HepG2 (cell line): Measurements from ENCODE around the gene DCC. TPM values are rescaled to one million over a fixed set of nuclear protein-coding genes. Genes with fewer than 3 reads are reported as not detected.

Source experiments
- ATAC-seq: fragments of 200-7000 bp; cut with Tn5 transposase; 3 replicates; pipeline ENCODE4 v1.9.1; 2020; ENCODE audit warnings: mild to moderate bottlenecking, moderate library complexity
- BruUV-seq: library from RNA; stranded (reverse); fragments of 400-500 nt; replicated peaks from 2 replicates; lab custom pipeline; 2021; lab: Mats Ljungman, UMichigan
- CTCF ChIA-PET: fragments of 300-600 bp; formaldehyde crosslinking; extraction: SDS; loops from one replicate; lab custom pipeline; 2021; ENCODE audit warnings: low total read pairs, inconsistent platforms, low intra/inter-chr PET ratio; lab: Yijun Ruan, JAX
- POLR2A ChIA-PET: fragments of 350-600 bp; sonication (Branson Sonifier 250); formaldehyde crosslinking; loops from one replicate; lab custom pipeline; 2020; ENCODE audit warnings: antibody characterized with exemption, inconsistent platforms; lab: Yijun Ruan, JAX
- DNase-seq: peaks from one replicate; pipeline ENCODE4 v3.0.0-alpha.2; 2015; ENCODE audit warnings: low spot score
- FAIRE-seq: peaks from 3 replicates; lab custom pipeline; 2011; peaks lifted over from hg19 to GRCh38; lab: Jason Lieb, UNC
- H2AFZ ChIP-seq: one replicate; pipeline ENCODE4 v1.6.1; 2011; ENCODE audit warnings: low read length, inconsistent platforms
- H3K27ac ChIP-seq: fragments of 300-600 bp; 3 replicates; pipeline ENCODE4 v1.8.0; 2011; ENCODE audit warnings: mixed run types, mild to moderate bottlenecking, mixed read lengths, low read length, inconsistent platforms; ENCODE audit not compliant: insufficient read depth; ENCODE audit errors: extremely low read length
- H3K27me3 ChIP-seq, 2 experiments: fragments of 200-600 bp in 1 of 2; 2 replicates in 1 of 2; 3 replicates in 1 of 2; pipeline versions ENCODE4 v1.6.0 to v1.8.0; 2011; ENCODE audit warnings: low read length in 2 of 2, mild to moderate bottlenecking in 2 of 2, moderate library complexity in 2 of 2, inconsistent platforms in 1 of 2; ENCODE audit not compliant: insufficient read depth in 2 of 2, control insufficient read depth in 1 of 2
- H3K36me3 ChIP-seq, 2 experiments: fragments of 200-600 bp in 1 of 2; replicated peaks in 1 of 2; 2 replicates in 1 of 2; 3 replicates in 1 of 2; pipeline versions ENCODE4 v1.5.1 to v1.8.0; 2011; ENCODE audit warnings: low read length in 2 of 2, inconsistent platforms in 1 of 2; ENCODE audit not compliant: insufficient read depth in 2 of 2, control insufficient read depth in 1 of 2
- H3K4me1 ChIP-seq: 2 replicates; pipeline ENCODE4 v1.5.1; 2012; ENCODE audit warnings: low read length, inconsistent platforms; ENCODE audit not compliant: insufficient read depth
- H3K4me2 ChIP-seq: 2 replicates; pipeline ENCODE4 v1.6.0; 2011; ENCODE audit warnings: low read depth, low read length, inconsistent platforms
- H3K4me3 ChIP-seq, 3 experiments: fragments of 200-600 bp in 1 of 3; sonication (generic), shearing (Covaris generic) in 1 of 3; replicated peaks in 1 of 3; 2 replicates each; pipeline ENCODE4 v1.5.1; 2011 to 2016; ENCODE audit warnings: low read length in 3 of 3, inconsistent platforms in 2 of 3, low read depth in 2 of 3, mild to moderate bottlenecking in 2 of 3, control low read depth in 1 of 3, mixed read lengths in 1 of 3; ENCODE audit not compliant: insufficient read depth in 1 of 3
- H3K79me2 ChIP-seq: one replicate; pipeline ENCODE4 v1.6.1; 2011; ENCODE audit warnings: low read length, inconsistent platforms; ENCODE audit not compliant: insufficient read depth
- H3K9ac ChIP-seq: 2 replicates; pipeline ENCODE4 v1.6.0; 2011; ENCODE audit warnings: mild to moderate bottlenecking, low read depth, low read length, inconsistent platforms; ENCODE audit not compliant: insufficient read depth
- H3K9me3 ChIP-seq: 2 replicates; pipeline ENCODE4 v1.5.1; 2012; ENCODE audit warnings: mild to moderate bottlenecking, low read length
- H4K20me1 ChIP-seq: 2 replicates; pipeline ENCODE4 v1.6.0; 2011; ENCODE audit warnings: inconsistent platforms, mild to moderate bottlenecking, low read length, moderate library complexity; ENCODE audit not compliant: insufficient read depth
- ATF7 ChIP-seq, 2 experiments: fragments of 450-650 bp in 1 of 2; sonication (generic) in 1 of 2; formaldehyde crosslinking in 1 of 2; IDR thresholded peaks; 2 replicates each; pipeline versions ENCODE4 v1.4.0 to v1.6.1; 2016 to 2020; ENCODE audit warnings: antibody characterized with exemption in 1 of 2, mild to moderate bottlenecking in 1 of 2, missing genetic modification reagents in 1 of 2
- ATRX ChIP-seq: sonication (generic); formaldehyde crosslinking; IDR thresholded peaks from 2 replicates; pipeline ENCODE4 v1.4.0; 2020; ENCODE audit warnings: missing genetic modification reagents, borderline replicate concordance
- CEBPB ChIP-seq: IDR thresholded peaks from 2 replicates; pipeline ENCODE4 v1.6.1; 2011; ENCODE audit warnings: low read depth, low read length, improper control_type of control experiment, borderline replicate concordance
- CSRNP1 ChIP-seq: sonication (generic); formaldehyde crosslinking; IDR thresholded peaks from 2 replicates; pipeline ENCODE4 v1.8.1; 2023; ENCODE audit warnings: mild to moderate bottlenecking, missing genetic modification reagents
- HIVEP1 ChIP-seq: sonication (generic); formaldehyde crosslinking; IDR thresholded peaks from 2 replicates; pipeline ENCODE4 v1.4.0; 2020; ENCODE audit warnings: mild to moderate bottlenecking, missing genetic modification reagents
- HOXA9 ChIP-seq: sonication (generic); formaldehyde crosslinking; IDR thresholded peaks from 2 replicates; pipeline ENCODE4 v1.8.1; 2022; ENCODE audit warnings: missing genetic modification reagents, mild to moderate bottlenecking, moderate library complexity, borderline replicate concordance
- MAZ ChIP-seq, 2 experiments: sonication (generic) in 1 of 2; formaldehyde crosslinking in 1 of 2; IDR thresholded peaks; 2 replicates each; pipeline versions ENCODE4 v1.5.0 to v1.6.1; 2012 to 2020; ENCODE audit warnings: low read depth in 2 of 2, mild to moderate bottlenecking in 2 of 2, borderline replicate concordance in 1 of 2, improper control_type of control experiment in 1 of 2, low read length in 1 of 2, missing genetic modification reagents in 1 of 2, moderate library complexity in 1 of 2
- NCOA2 ChIP-seq: sonication (generic); formaldehyde crosslinking; IDR thresholded peaks from 2 replicates; pipeline ENCODE4 v1.8.0; 2022; ENCODE audit warnings: inconsistent platforms
- POGK ChIP-seq: sonication (generic); formaldehyde crosslinking; conservative IDR thresholded peaks from 2 replicates; pipeline ENCODE4 v1.8.0; 2022; ENCODE audit warnings: mild to moderate bottlenecking, moderate library complexity, missing genetic modification reagents
- ZFP62 ChIP-seq: sonication (generic); formaldehyde crosslinking; IDR thresholded peaks from 2 replicates; pipeline ENCODE4 v1.4.0; 2020; ENCODE audit warnings: missing genetic modification reagents
- ZNF225 ChIP-seq: sonication (generic); formaldehyde crosslinking; IDR thresholded peaks from 2 replicates; pipeline ENCODE4 v1.4.0; 2020; ENCODE audit warnings: mild to moderate bottlenecking, missing genetic modification reagents
- ZNF33B ChIP-seq: sonication (generic); formaldehyde crosslinking; IDR thresholded peaks from 2 replicates; pipeline ENCODE4 v1.5.1; 2020; ENCODE audit warnings: mild to moderate bottlenecking, missing genetic modification reagents
- WGBS: methylation state at CpG from one replicate; pipeline ENCODE4 v1.1.6; 2017; ENCODE audit warnings: low lambda C conversion rate; 5-methylcytosine and 5-hydroxymethylcytosine counted together
- in situ Hi-C: cut with HindIII; loops from 2 replicates; pipeline ENCODE4 v1.10.0; 2017; ENCODE audit warnings: low pct_unique_long_range_greater_than_20kb; ENCODE audit not compliant: extremely low pct_ligation_motif_present
- intact Hi-C: fragments of 100-400 bp; cut with micrococcal nuclease; formaldehyde crosslinking; loops from one replicate; pipeline ENCODE4 v1.10.0; 2022; ENCODE audit not compliant: unreplicated experiment
- polyA plus RNA-seq, 8 experiments: library from polyadenylated mRNA; depleted of rRNA in 3 of 8; stranded (reverse) in 7 of 8; unstranded in 1 of 8; fragments of >200 nt; fragmentation: Illumina TruSeq in 4 of 8; extraction: Trizol in 4 of 8; gene quantifications; 2 replicates each; pipeline versions ENCODE4 v1.2.1 to v1.2.3, GENCODE V29; 2011 to 2016; ENCODE audit warnings: low read depth in 4 of 8, missing spikeins in 1 of 8, mixed read lengths in 1 of 8; ENCODE audit not compliant: insufficient read depth in 1 of 8
- total RNA-seq, 5 experiments: library from RNA; depleted of rRNA; stranded (reverse); fragments of >200 nt; fragmentation: Illumina TruSeq; extraction: Trizol; gene quantifications; 2 replicates each; pipeline ENCODE4 v1.2.3, GENCODE V29; 2016; ENCODE audit warnings: low read depth in 1 of 5

DCC gene
- total and polyA plus RNA-seq, 2 of the 13 experiments (the other 11 are each of a cell fraction or from before 2014, with no cell fraction given) = not detected

DNA sequence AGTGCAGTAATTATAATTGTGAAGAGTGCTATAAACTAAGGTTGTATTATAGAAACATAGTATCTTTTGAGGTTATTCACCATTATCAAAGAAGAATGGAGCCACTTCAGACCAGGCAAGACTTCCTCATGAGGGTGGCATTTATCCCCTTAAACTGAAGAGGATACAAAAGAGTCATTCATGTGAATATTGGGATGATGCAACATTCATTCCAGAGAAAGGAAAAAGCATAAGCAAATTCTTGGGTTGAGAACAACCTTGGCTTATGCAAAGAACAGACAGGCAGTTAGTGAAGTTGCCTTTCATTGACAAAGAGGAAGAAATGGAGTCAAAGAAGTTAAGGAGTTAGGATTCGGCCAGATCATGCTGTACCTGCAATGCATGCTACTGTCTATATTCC is 1201.9 kb downstream of the DCC start:
- no peaks in the 10 kb centered on the region for H3K27me3 ChIP-seq
- H3K36me3 ChIP-seq = no peaks in the 10 kb centered on the region
- no peaks in the 10 kb centered on the region for H4K20me1 ChIP-seq
- H2AFZ ChIP-seq = no peak overlapping the region
- intact Hi-C loops (no loop called here), in situ Hi-C loops (no loop called here)
- no peak for TF ChIP-seq HOXA9 (CRISPR knock-in tag)
- no peak for TF ChIP-seq NCOA2 (CRISPR knock-in tag)
- TF ChIP-seq ATRX = no peak
- no peak for TF ChIP-seq MAZ (IDR thresholded peaks at IDR 0.05; ENCODE audit: borderline replicate concordance, low read depth, low read length)
- no peak for TF ChIP-seq MAZ (CRISPR knock-in tag; IDR thresholded peaks at IDR 0.05; ENCODE audit: low read depth)
- TF ChIP-seq ATF7 (IDR thresholded peaks at IDR 0.05) = peak; percentile 35; the same call in 1 of the 2 replicates
- no peak for TF ChIP-seq ATF7 (CRISPR knock-in tag; IDR thresholded peaks at IDR 0.05)
- TF ChIP-seq CSRNP1 (CRISPR knock-in tag) = no peak
- no peak for TF ChIP-seq ZNF225 (CRISPR knock-in tag)
- no peak for TF ChIP-seq HIVEP1
- peak; percentile 24; the same call in 1 of the 2 replicates for TF ChIP-seq CEBPB
- no peak for TF ChIP-seq POGK
- no peak for TF ChIP-seq ZNF33B
- no peak for TF ChIP-seq ZFP62
- ChIA-PET CTCF (no interaction called here), POLR2A (no interaction called here)
- H3K9me3 ChIP-seq = peaks cover 21% of the 10 kb centered on the region
- BruUV-seq = no TSS peak
- no peak for ATAC-seq
- whole genome bisulfite sequencing = 4% methylated on average over 1 of the region's 1 CpG
- no peak for FAIRE-seq
- no peak overlapping the region for H3K4me3 ChIP-seq
- DNase-seq = no peak
- no peak overlapping the region for H3K27ac ChIP-seq
- H3K4me2 ChIP-seq = no peak overlapping the region
- H3K4me1 ChIP-seq = no peaks in the 10 kb centered on the region
- no peak overlapping the region for H3K9ac ChIP-seq
- H3K79me2 ChIP-seq = no peaks in the 10 kb centered on the region
